HG02973 (cell line): Measurements from ENCODE around the gene C6orf141.
"Not testable (repeated sequence)": the region's sequence is repeated elsewhere in the genome, so short reads cannot be mapped to it uniquely, and the experiment has no call there.

ENCODE experiments used
- ATAC-seq: cut with Tn5 transposase; IDR thresholded peaks from one replicate; pipeline ENCODE4 v1.9.1; 2021; ENCODE audit warnings: moderate library complexity; ENCODE audit not compliant: unreplicated experiment

Gene C6orf141

DNA sequence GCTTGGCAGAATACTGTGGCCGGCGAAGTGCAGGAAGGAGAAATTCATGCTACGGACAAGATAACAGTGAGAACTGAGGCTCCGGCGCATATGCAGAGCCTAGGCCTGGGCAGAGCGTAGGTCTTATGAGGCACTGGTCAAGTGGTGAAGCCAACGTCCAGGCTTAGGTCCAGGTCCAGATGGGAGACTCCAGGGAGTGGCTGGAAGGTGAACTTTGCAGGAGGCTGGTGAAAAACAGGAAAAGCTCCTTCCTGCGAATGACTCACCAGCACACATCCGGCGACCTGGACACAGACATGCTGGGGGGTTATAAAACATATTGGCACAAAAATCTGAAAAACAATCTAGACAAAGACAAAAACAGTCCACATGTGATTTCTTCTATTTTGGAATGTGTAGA, 15.4 kb downstream of the C6orf141 start:
- no peak for ATAC-seq

DNA sequence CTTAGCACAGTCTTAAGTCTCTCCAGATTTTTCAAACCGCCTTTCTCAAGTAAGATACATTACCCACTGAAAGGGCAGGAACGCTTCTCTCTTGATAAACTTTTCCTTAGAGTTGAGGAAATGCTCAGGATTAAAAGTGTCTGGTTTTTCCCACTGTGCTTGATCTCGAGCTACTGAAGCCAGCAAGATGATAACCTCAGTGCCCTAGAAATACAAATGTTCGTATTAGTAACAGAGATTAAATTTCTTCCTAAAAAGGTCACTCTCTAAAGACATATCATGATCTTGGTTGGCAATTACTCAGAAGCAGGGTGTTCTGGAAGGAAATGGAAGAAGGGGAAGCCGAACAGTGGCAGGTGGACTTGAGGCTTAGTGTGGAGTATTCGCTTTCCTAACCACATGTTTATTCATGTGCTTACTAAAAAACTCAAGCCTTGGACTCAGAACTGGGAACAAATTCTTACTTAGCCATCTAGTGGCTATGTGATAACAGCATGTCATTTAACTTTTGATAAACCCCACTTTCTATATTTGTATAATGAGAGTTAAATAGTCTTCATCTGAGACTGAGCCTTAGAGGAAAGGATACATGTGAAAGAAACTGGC, 20.1 kb downstream of the C6orf141 start:
- ATAC-seq: no peak

DNA sequence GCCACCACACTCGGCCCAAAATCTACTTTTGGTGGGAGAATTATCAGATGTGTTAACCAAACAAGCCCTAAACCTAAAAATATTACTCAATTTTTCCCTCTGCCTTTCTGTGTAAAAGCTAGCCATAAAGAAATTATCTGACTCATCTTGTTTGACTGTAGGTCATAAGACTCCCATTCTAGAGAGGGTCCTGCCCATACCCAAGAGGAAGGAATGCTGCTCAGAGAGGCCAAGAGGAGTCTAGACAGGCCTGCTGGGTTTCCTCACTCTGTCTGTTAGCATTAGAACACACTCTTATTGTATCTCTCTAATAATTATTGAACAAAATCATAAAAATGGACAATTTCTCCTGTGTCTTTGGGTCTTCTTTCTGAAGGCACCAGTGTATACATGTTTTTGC, 26.1 kb downstream of the C6orf141 start:
- no peak for ATAC-seq

DNA sequence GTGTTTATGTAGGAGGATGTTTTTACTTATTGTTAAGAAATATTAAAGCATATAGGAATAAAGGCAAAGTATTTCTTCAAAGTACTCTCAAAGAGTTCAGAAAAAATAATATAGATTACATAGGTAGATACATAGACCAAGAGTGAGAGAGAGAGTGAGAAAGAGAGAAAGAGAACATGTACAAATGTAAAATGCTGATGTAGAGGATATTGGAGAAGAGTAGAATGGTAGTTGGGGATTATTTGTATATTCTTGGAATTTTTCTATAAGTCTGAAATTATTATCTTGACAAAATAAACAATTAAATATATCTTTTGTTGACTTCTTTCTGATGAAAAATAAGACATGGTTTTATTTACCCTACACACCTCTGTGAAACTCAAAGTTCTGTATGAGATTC, 29.2 kb downstream of the C6orf141 start:
- ATAC-seq: no peak

DNA sequence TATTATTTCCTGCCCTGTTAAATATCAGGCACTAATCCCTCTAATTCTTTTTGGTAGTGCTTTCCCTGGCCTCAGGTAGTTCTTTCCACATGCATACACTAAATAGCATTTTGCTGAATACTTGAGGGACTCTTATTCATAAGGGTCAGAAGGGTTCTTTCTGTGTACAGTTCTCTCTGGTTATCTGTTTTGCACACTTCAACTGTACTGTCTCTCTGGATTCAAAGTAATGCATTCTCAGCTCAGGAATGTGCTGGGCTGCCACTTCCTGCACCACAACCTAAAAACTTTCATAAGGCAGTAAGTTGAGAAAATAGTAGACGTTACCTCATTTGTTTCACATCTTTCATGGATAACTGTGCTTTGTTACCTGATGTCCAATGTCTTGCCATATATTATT, 32.1 kb downstream of the C6orf141 start:
- ATAC-seq: no peak

DNA sequence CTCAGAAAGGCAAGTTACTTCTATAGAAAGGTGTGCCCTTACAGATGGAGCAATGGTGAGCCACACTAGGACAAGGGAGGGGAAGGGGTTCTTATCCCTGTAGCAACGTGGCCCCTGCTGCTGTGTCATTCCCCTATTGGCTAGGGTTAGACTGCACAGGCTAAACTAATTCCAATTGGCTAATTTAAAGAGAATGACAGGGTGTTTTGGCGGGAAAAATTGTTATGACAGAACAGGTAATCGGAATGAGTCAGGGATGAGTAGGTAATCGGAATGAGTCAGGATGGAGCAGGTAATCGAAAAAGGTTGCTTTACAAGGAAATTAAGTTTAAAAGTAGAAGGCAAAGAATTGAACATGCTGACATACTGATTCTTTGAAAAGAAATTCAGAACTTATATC, 36.8 kb downstream of the C6orf141 start:
- not testable (repeated sequence) for ATAC-seq
